RWPE2 (cell line): ENCODE data around the gene NUDT3.

ENCODE experiments used
- ATAC-seq: fragments of 200-7000 bp; cut with Tn5 transposase; 3 replicates; pipeline ENCODE4 v1.9.1; 2021; ENCODE audit warnings: low read depth
- DNase-seq: peaks from one replicate; pipeline ENCODE4 v3.0.0-alpha.2; 2020; ENCODE audit warnings: low spot score
- H3K27ac ChIP-seq: fragments of 450-650 bp; 2 replicates; pipeline ENCODE4 v1.5.1; 2017; ENCODE audit warnings: mild to moderate bottlenecking; ENCODE audit not compliant: poor library complexity, severe bottlenecking
- H3K27me3 ChIP-seq: fragments of 250-450 bp; sonication (Bioruptor Pico); 2 replicates; pipeline ENCODE4 v1.5.1; 2021; ENCODE audit warnings: mild to moderate bottlenecking, moderate library complexity; ENCODE audit not compliant: insufficient read depth, poor library complexity, severe bottlenecking
- H3K36me3 ChIP-seq: fragments of 250-450 bp; sonication (Bioruptor Pico); 2 replicates; pipeline ENCODE4 v1.5.1; 2020; ENCODE audit warnings: low read depth, mild to moderate bottlenecking, moderate library complexity
- H3K4me1 ChIP-seq: fragments of 250-450 bp; sonication (Bioruptor Pico); 2 replicates; pipeline ENCODE4 v1.5.1; 2021; ENCODE audit warnings: mild to moderate bottlenecking, moderate library complexity; ENCODE audit not compliant: insufficient read depth, poor library complexity, severe bottlenecking
- H3K4me3 ChIP-seq: fragments of 250-450 bp; sonication (Bioruptor Pico); 2 replicates; pipeline ENCODE4 v1.5.1; 2021; ENCODE audit warnings: mild to moderate bottlenecking, moderate library complexity; ENCODE audit not compliant: severe bottlenecking
- H3K9me3 ChIP-seq: fragments of 250-450 bp; sonication (Bioruptor Pico); 2 replicates; pipeline ENCODE4 v1.5.1; 2021; ENCODE audit warnings: mild to moderate bottlenecking, moderate library complexity; ENCODE audit not compliant: severe bottlenecking
- CTCF ChIP-seq: fragments of 450-650 bp; IDR thresholded peaks from one replicate; pipeline ENCODE4 v1.5.1; 2017; ENCODE audit warnings: mild to moderate bottlenecking, moderate library complexity; ENCODE audit not compliant: poor library complexity, severe bottlenecking

Gene NUDT3

GRCh38 chr6:34276881-34277762 is 115.3 kb downstream of the NUDT3 start:
- H3K9me3 ChIP-seq, result no peaks in the 10 kb centered on the region
- H3K4me1 ChIP-seq, result no peaks in the 10 kb centered on the region
- H3K27ac ChIP-seq, result no peak overlapping the region
- DNase-seq (no peak), ATAC-seq (peak; percentile 21; the same call in 1 of the 3 replicates)
- TF ChIP-seq CTCF, result no peak
- H3K27me3 ChIP-seq, result no peaks in the 10 kb centered on the region
- H3K36me3 ChIP-seq, result no peaks in the 10 kb centered on the region
- H3K4me3 ChIP-seq, result no peak overlapping the region

- H3K27me3 ChIP-seq, result no peaks in the 10 kb centered on the region
- no peak overlapping the region for H3K27ac ChIP-seq
- H3K4me1 ChIP-seq, result no peaks in the 10 kb centered on the region
- TF ChIP-seq CTCF, result no peak
- ATAC-seq (no peak), DNase-seq (no peak)
- H3K9me3 ChIP-seq, result no peaks in the 10 kb centered on the region
- no peak overlapping the region for H3K4me3 ChIP-seq
- no peaks in the 10 kb centered on the region for H3K36me3 ChIP-seq
Observed at GRCh38 chr6:34276191-34276590, 116.3 kb downstream of the NUDT3 start.

- H3K4me1 ChIP-seq, result no peaks in the 10 kb centered on the region
- no peaks in the 10 kb centered on the region for H3K27me3 ChIP-seq
- DNase-seq (no peak), ATAC-seq (no peak)
- no peaks in the 10 kb centered on the region for H3K9me3 ChIP-seq
- no peaks in the 10 kb centered on the region for H3K36me3 ChIP-seq
- TF ChIP-seq CTCF, result no peak
- no peak overlapping the region for H3K27ac ChIP-seq
- H3K4me3 ChIP-seq, result no peak overlapping the region
Observed at GRCh38 chr6:34275128-34275804, 117.2 kb downstream of the NUDT3 start.

GRCh38 chr6:34274129-34274528 is 118.3 kb downstream of the NUDT3 start:
- no peaks in the 10 kb centered on the region for H3K4me1 ChIP-seq
- no peaks in the 10 kb centered on the region for H3K9me3 ChIP-seq
- H3K36me3 ChIP-seq, result no peaks in the 10 kb centered on the region
- ATAC-seq (no peak), DNase-seq (no peak)
- H3K27me3 ChIP-seq, result no peaks in the 10 kb centered on the region
- no peak overlapping the region for H3K27ac ChIP-seq
- no peak for TF ChIP-seq CTCF
- H3K4me3 ChIP-seq, result no peak overlapping the region
